ENCODE measurements around the gene C6orf47.
"Not testable (repeated sequence)": the region's sequence is repeated elsewhere in the genome, so short reads cannot be mapped to it uniquely, and the experiment has no call there.

C6orf47 gene
- total RNA-seq, result 21.7 to 34.9 (median 24.2) reads per million in 4 donors

GRCh38 chr6:31660381-31661261 lies at the start of gene C6orf47:
Gene C6orf47, minus strand, starts transcription at chr6:31660778. Its CDS starts 831 bp downstream, at chr6:31659947.
- DNase-seq, result peak; percentile 60 to 79 (median 68)

GRCh38 chr6:31709157-31709556 lies 48.6 kb upstream of the C6orf47 start:
- not testable (repeated sequence) for DNase-seq

- DNase-seq, result no peak
Measured at GRCh38 chr6:31708224-31708623, 47.6 kb upstream of the C6orf47 start.

GRCh38 chr6:31707701-31708100 lies 47.1 kb upstream of the C6orf47 start:
- DNase-seq, result no peak

- DNase-seq, result no peak
Measured at GRCh38 chr6:31706599-31706998, 46.0 kb upstream of the C6orf47 start, which contains the start of gene LY6G6F. Gene LY6G6F, plus strand, starts transcription at chr6:31706866. Its CDS starts 41 bp downstream, at chr6:31706907.

GRCh38 chr6:31705931-31706330 lies 45.4 kb upstream of the C6orf47 start:
- no peak for DNase-seq

- peak; percentile 91 to 99 (median 95) for DNase-seq
Measured at GRCh38 chr6:31702819-31703716, 42.5 kb upstream of the C6orf47 start, which contains the start of gene ABHD16A. Gene ABHD16A, minus strand, starts transcription at chr6:31703324. Its CDS starts 43 bp downstream, at chr6:31703281.

GRCh38 chr6:31702405-31702818 lies 41.8 kb upstream of the C6orf47 start:
- no peak for DNase-seq

GRCh38 chr6:31701666-31702404 lies 41.3 kb upstream of the C6orf47 start:
- no peak for DNase-seq

GRCh38 chr6:31700740-31701401 lies 40.3 kb upstream of the C6orf47 start:
- no peak for DNase-seq

- no peak for DNase-seq
Measured at GRCh38 chr6:31697555-31697954, 37.0 kb upstream of the C6orf47 start.

- no peak for DNase-seq
Measured at GRCh38 chr6:31693535-31693934, 33.0 kb upstream of the C6orf47 start.

- DNase-seq, result no peak
Measured at GRCh38 chr6:31692886-31693285, 32.3 kb upstream of the C6orf47 start.

GRCh38 chr6:31692353-31692752 lies 31.8 kb upstream of the C6orf47 start:
- DNase-seq, result no peak

- no peak for DNase-seq
Measured at GRCh38 chr6:31691564-31692108, 31.1 kb upstream of the C6orf47 start.

GRCh38 chr6:31691078-31691463 lies 30.5 kb upstream of the C6orf47 start:
- no peak for DNase-seq

- no peak for DNase-seq
Measured at GRCh38 chr6:31690231-31691077, 29.9 kb upstream of the C6orf47 start.

- no peak for DNase-seq
Measured at GRCh38 chr6:31689249-31690110, 28.9 kb upstream of the C6orf47 start.

- no peak for DNase-seq
Measured at GRCh38 chr6:31687860-31688693, 27.5 kb upstream of the C6orf47 start.

All from T-helper 1 cell (primary cell).